Measurements from ENCODE around the gene RHBDF1.

DNA sequence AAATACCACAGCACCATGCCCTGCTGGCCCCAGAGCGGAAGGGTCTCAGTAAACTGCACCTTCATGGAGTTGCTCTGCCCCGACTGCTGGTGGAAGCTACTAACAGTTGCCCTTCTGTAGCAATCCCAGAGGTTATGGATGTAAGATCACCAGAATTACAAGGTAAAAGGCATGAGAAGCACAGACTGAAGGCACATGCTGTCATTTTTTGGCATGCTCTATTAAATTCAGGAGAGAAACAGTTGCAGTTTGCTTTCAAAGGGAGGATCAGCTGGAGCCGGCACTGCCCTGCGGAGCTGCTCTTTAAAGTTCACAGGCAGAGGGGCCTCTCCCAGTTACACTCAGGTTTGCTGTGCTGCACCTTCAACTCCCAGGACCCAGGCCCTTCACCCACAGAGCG, 46.9 kb upstream of the RHBDF1 start:
- TF ChIP-seq POLR2A (IDR thresholded peaks at IDR 0.05), result no peak
- TF ChIP-seq, protein P1, sequence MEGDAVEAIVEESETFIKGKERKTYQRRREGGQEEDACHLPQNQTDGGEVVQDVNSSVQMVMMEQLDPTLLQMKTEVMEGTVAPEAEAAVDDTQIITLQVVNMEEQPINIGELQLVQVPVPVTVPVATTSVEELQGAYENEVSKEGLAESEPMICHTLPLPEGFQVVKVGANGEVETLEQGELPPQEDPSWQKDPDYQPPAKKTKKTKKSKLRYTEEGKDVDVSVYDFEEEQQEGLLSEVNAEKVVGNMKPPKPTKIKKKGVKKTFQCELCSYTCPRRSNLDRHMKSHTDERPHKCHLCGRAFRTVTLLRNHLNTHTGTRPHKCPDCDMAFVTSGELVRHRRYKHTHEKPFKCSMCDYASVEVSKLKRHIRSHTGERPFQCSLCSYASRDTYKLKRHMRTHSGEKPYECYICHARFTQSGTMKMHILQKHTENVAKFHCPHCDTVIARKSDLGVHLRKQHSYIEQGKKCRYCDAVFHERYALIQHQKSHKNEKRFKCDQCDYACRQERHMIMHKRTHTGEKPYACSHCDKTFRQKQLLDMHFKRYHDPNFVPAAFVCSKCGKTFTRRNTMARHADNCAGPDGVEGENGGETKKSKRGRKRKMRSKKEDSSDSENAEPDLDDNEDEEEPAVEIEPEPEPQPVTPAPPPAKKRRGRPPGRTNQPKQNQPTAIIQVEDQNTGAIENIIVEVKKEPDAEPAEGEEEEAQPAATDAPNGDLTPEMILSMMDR (IDR thresholded peaks at IDR 0.05 in 4 of 5, conservative IDR thresholded peaks at IDR 0.05 in 1 of 5), result no peak
